Cortex of kidney (tissue), 1 donor: ENCODE measurements around the gene BCL2L1.
"Not testable (repeated sequence)": the region's sequence is repeated elsewhere in the genome, so short reads cannot be mapped to it uniquely, and the experiment has no call there.

ENCODE experiments used
- DNase-seq: peaks from one replicate; lab custom pipeline; 2025; lab: John Stamatoyannopoulos, UW

BCL2L1 gene

GRCh38 chr20:31674895-31675827 lies 47.5 kb downstream of the BCL2L1 start:
- DNase-seq: no peak

GRCh38 chr20:31673943-31674463 lies 48.7 kb downstream of the BCL2L1 start:
- DNase-seq: no peak

GRCh38 chr20:31673435-31673834 lies 49.2 kb downstream of the BCL2L1 start:
- DNase-seq: no peak

- DNase-seq: no peak
Measured at GRCh38 chr20:31671324-31671723, 51.3 kb downstream of the BCL2L1 start.

- no peak for DNase-seq
Measured at GRCh38 chr20:31670371-31671228, 52.1 kb downstream of the BCL2L1 start.

- DNase-seq: no peak
Measured at GRCh38 chr20:31669876-31670275, 52.8 kb downstream of the BCL2L1 start.

- not testable (repeated sequence) for DNase-seq
Measured at GRCh38 chr20:31668944-31669343, 53.7 kb downstream of the BCL2L1 start.

- no peak for DNase-seq
Measured at GRCh38 chr20:31667315-31668285, 55.1 kb downstream of the BCL2L1 start.

GRCh38 chr20:31666258-31667042 lies 56.2 kb downstream of the BCL2L1 start:
- DNase-seq: no peak

GRCh38 chr20:31665753-31666152 lies 56.9 kb downstream of the BCL2L1 start:
- DNase-seq: no peak

GRCh38 chr20:31664696-31665354 lies 57.8 kb downstream of the BCL2L1 start:
- no peak for DNase-seq

- no peak for DNase-seq
Measured at GRCh38 chr20:31663838-31664695, 58.6 kb downstream of the BCL2L1 start.

GRCh38 chr20:31663524-31663837 lies 59.2 kb downstream of the BCL2L1 start:
- no peak for DNase-seq

- DNase-seq: no peak
Measured at GRCh38 chr20:31662372-31662854, 60.3 kb downstream of the BCL2L1 start.

GRCh38 chr20:31661625-31662371 lies 60.9 kb downstream of the BCL2L1 start:
- no peak for DNase-seq

- no peak for DNase-seq
Measured at GRCh38 chr20:31654534-31654933, 68.1 kb downstream of the BCL2L1 start.

GRCh38 chr20:31653561-31653960 lies 69.1 kb downstream of the BCL2L1 start:
- no peak for DNase-seq

GRCh38 chr20:31652917-31653396 lies 69.7 kb downstream of the BCL2L1 start:
- no peak for DNase-seq
